GM12873 (cell line): ENCODE data around the gene ANK3.

Experiments used
- TF ChIP-seq, protein P1 (sequence below): IDR thresholded peaks from 2 replicates; pipeline ENCODE4 v1.5.1; 2012; ENCODE audit warnings: low read depth, mild to moderate bottlenecking, moderate library complexity, low read length, control low read depth; ENCODE audit not compliant: insufficient read depth; ENCODE audit errors: missing control alignments

The ANK3 gene

GRCh38 chr10:60162631-60163030 is 227.0 kb downstream of the ANK3 start:
- TF ChIP-seq, protein P1, sequence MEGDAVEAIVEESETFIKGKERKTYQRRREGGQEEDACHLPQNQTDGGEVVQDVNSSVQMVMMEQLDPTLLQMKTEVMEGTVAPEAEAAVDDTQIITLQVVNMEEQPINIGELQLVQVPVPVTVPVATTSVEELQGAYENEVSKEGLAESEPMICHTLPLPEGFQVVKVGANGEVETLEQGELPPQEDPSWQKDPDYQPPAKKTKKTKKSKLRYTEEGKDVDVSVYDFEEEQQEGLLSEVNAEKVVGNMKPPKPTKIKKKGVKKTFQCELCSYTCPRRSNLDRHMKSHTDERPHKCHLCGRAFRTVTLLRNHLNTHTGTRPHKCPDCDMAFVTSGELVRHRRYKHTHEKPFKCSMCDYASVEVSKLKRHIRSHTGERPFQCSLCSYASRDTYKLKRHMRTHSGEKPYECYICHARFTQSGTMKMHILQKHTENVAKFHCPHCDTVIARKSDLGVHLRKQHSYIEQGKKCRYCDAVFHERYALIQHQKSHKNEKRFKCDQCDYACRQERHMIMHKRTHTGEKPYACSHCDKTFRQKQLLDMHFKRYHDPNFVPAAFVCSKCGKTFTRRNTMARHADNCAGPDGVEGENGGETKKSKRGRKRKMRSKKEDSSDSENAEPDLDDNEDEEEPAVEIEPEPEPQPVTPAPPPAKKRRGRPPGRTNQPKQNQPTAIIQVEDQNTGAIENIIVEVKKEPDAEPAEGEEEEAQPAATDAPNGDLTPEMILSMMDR = no peak

DNA sequence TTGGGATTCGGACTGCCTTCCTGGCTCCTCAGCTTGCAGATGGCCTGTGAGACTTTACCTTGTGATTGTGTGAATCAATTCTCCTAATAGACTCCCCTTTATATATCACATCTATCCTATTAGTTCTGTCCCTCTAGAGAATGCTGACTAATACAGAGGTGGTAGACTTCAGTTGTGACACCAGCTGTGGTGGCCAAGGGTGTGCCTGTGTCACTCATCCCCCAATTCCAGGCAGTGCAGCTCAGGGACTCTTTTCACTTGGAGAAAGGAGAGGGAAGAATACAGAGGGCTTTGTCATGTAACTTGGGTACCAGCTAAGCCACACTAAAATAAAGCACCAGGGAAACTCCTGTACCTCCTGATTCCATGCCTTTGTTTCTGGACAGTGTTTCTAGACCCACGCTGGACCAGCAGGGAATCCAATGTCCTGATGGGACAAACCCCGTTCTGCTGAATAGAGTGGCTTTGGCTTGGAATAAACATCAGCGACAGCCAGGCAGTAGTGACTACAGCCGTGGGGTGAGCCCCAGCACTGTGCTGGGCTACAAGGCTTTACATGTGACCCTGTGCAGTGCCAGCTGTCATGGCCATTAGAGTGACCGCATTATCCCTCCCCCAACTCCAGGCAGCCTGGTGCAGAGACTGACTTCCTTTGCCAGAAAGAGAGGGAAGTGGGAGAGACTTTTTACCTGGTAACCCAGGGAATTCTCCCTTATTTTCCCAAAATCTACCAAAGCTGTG is 233.6 kb downstream of the ANK3 start:
- TF ChIP-seq, protein P1 = no peak

GRCh38 chr10:60155099-60155877 is 234.4 kb downstream of the ANK3 start:
- TF ChIP-seq, protein P1 = no peak

DNA sequence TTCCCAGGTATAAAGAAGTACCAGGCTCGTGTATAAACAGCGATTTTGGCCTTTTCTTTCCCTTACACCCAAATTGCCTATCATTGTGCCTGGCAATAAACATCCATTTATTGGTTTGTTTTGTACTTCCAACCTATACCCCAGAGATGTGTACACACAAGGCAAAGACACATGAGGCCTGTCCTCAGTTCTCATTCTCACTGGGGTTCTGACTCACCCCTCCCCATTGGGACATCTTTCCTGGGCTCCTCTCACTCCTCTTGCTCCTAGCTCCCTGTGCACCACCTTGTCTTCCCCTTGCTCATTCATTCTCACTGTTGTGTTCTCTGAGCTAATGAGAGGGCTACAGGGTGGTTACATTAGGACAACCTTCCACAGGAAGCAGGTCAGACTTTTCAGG is 240.7 kb downstream of the ANK3 start:
- TF ChIP-seq, protein P1 = no peak

- TF ChIP-seq, protein P1 = no peak
Observed at GRCh38 chr10:60148266-60148840, 241.3 kb downstream of the ANK3 start.

DNA sequence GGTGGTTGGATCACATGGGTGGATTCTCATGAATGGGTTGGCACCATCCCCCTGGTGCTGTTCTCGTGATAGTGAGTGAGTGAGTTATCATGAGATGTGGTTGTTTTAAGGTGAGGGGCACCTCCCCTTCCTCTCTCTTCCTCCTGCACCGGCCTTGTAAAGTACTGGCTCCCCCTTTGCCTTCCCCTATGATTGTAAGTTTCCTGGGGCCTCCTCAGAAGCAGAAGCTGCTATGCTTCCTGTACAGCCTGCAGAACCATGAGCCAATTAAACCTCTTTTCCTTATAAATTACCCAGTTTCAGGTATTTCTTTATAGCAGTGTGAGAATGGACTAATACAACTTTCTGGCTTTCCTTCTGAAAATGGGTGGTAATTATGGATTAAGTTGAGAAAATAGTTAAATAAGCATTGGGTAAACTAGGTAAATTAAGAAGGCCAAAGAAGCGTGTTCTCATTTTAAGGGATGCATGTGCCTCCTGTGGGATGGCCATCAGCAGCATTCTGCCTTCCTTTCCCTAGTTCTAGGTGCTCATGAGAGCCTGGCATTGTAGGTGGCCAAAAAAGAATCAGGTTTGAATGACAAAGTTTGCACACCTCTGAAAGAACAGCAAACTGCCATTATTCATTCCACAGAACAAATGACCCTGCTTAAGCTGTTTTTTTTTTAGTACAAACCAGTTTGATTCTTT is 242.0 kb downstream of the ANK3 start:
- TF ChIP-seq, protein P1 = no peak

DNA sequence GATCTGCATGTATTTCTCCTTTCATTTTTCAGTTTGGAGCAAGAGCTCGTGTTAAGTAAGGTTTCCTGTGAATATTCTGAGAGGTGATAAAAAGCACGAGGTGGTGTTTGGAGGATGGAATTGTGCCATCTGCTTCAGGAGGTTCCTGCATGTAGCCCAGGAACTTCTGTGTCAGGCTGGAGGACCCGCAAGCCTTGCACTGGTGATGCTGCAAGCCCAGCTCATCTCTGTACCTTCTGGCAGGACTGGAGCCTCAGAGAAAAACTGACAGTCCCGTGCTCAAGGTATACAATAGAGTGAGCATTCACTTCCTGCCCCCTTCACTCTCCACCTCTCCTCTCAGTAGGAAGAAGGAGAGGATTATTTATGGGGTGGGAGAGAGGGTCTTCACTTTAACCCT is 242.7 kb downstream of the ANK3 start:
- TF ChIP-seq, protein P1 = no peak
